Measurements from ENCODE around the gene CCDC18.

CCDC18 gene

DNA sequence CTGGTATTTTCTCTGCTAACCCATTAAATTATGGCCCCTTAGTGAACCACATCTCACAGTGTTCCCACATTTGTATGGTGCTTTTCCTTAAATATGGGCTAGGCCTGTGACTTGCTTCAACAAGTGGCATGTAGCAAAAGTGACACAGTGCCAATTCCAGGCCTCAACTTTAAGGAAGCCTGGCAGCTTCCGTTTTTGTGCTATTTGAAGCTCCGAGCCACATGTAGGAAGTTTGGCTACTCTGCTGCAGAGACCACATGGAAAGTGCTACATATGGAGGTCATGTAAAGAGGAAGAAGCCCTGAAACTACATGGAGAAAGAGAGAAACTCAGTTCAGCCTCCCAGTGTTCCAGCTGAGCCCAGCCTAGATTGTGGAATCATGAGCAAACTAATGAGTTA lies 136.7 kb downstream of the CCDC18 start:
- no peak for DNase-seq (ENCODE audit: low spot score)

DNA sequence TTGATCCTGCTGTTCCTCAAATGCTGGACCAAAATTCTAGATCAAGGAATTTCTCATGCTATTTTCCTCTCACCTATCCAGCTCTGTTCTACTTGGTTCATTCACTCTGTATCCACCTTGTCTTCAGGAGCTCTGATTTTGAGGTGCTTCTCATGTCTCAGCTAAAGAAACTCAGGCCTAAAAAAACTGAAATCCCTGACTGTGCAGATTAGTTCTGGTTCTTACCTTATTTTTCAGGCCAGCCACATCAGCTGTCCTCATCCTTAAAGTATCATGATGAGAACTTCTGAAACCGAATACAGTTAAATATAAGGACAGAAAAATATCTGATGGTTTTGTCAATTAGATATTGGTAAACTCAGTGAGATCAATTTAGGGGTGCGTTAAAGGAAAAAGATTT lies 137.4 kb downstream of the CCDC18 start:
- no peak for DNase-seq (ENCODE audit: low spot score)

GRCh38 chr1:93321720-93322119 lies 141.2 kb downstream of the CCDC18 start:
- no peak for DNase-seq (ENCODE audit: low spot score)

GRCh38 chr1:93322349-93322748 lies 141.8 kb downstream of the CCDC18 start:
- DNase-seq (ENCODE audit: low spot score): no peak

GRCh38 chr1:93323185-93323820 lies 142.8 kb downstream of the CCDC18 start:
- no peak for DNase-seq (ENCODE audit: low spot score)

DNA sequence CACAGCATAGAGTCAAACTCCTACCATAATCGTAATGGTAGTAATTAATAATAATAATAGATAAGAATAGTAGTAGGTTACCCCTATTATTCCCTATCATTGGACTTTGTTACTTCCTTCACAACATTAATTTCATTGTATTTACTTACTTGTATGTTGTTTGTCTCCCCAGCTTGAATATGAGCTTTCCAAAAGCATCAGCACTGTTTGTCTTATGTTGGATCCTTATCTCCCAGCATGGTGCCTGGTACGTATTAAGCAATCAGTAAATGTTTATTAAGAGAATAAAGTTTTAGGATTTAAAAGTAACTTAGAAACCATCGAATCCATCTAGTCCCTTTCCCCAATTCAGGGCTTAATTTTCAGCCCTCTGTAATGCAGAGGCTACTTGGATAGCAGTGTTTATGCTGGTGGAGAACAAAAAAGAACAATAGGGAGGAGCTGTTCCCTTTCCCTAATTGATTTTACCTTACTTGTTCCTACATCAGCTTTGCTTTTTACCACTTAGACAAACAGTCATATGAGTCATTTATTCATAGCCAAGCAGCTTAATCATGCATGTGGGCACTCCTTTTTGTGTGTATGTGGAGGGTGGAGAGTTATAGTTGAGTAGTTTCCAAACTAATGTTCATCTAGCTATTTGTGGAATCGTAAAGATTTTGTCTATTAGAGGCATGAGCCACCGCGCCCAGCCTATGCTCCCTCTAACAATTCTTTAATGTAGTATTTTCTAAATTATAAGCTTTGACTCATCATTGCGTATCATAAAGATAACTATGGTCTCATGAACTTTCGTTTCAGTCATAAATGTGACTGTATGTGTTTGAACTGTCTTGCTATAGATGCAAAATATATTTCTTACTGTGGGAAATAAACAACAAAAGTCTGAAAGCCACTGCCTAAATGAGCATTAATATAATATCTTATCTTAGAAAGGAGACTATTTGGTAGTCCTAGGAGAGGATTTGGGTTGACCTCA lies 144.3 kb downstream of the CCDC18 start:
- DNase-seq (ENCODE audit: low spot score): no peak

Data from NAMALWA (cell line).